ENCODE measurements around the gene PROK1.

The PROK1 gene

GRCh38 chr1:110466646-110467280, 15.8 kb downstream of the PROK1 start:
- no peak for DNase-seq

- no peak for DNase-seq
Observed at GRCh38 chr1:110471131-110471530, 20.2 kb downstream of the PROK1 start.

DNA sequence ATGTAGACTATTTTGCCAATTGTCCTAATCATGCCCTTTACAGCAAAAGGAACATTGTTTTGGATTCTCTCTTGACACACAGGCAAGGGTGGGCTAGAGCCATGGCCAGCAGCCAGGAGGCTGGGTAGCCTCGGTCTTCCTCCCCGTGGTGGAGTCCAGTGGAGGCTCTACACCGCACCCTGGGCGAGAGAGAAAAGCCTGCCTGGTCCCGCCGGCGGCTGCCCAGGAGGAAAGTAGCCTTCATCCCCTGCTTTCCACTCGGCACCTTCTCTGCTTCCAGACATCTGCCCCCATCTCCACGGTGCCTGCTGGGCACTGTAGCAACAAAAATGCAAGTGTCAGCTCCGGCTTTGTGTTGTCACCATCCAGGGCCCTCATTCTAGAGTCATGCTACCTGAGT, 21.6 kb downstream of the PROK1 start:
- no peak for DNase-seq

DNA sequence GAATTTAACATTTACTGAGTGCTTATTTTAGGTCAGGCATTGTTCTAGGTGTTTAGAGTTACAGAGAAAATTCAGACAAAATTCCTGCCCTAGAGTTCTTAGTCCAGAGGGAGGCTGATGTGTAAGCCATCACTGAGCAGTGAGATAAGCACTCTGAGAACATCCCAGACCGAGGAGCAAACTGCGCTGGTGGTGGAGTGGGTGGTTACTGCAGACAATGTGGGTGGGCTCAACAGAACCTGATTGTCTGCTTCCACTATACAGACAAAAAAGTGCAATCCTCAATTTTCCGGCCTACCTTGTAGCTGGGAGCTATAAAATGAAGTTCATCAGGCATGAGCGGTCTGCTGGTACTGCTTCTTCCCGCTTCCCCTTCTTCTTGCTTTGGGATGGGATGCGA, 23.5 kb downstream of the PROK1 start:
- no peak for DNase-seq

DNA sequence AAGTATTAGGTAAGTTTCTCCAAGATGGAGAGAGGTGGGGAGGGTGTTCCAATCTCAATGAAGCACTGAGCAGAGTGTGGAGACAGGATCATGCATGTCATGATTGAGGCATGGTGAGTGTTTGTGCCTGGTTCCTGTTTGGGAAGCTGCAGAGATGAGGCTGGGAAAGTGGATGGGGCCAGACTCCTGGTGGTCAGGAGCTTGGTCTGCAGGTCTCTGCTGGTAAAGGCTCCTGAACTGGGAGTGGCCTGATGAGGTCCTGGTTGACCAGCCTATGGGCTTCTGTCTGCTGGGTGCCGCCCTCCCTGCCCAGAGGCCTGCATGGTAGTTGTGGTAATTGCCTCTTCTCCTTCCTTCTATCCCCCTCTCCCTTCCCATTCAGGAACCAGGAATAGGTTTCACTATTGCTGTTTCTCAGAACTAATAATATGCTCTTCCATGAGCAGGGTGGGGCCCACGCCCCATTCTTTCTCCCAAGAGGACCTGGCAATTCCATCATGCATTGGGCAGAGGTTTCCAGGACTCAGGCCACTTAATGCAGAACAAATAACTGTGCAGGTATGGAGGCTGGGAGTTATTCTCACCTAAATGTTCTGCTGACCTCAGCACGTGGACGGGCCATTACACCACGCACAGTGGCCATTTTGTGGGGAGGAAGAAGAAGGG, 24.5 kb downstream of the PROK1 start:
- no peak for DNase-seq

- DNase-seq = no peak
Observed at GRCh38 chr1:110476028-110476765, 25.2 kb downstream of the PROK1 start.

GRCh38 chr1:110477041-110477440, 26.1 kb downstream of the PROK1 start:
- no peak for DNase-seq

- no peak for DNase-seq
Observed at GRCh38 chr1:110477445-110477957, 26.6 kb downstream of the PROK1 start.

GRCh38 chr1:110477967-110478640, 27.2 kb downstream of the PROK1 start:
- DNase-seq = no peak

DNA sequence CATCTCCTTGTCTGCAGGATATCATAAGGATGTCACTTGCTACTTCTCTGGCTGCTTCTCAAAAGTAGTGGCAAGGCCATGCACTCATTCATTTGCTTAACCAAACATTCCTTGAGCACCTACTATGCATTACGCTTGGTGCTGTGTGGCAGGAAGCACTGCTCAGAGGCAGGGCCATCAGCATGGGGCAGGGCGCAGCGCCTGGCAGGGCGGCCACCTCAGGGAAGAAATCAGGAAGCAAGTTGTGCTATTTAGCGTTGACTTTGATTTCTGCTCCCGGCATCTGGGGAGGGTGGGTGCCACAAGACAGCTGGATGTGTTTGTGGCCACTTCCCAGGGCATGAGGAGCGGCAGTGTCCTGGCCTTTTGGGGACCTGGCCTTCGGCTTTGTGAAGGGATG, 27.9 kb downstream of the PROK1 start:
- DNase-seq = no peak

GRCh38 chr1:110480356-110481096, 29.6 kb downstream of the PROK1 start:
- DNase-seq = no peak

GRCh38 chr1:110481968-110482623, 31.1 kb downstream of the PROK1 start:
- DNase-seq = no peak

DNA sequence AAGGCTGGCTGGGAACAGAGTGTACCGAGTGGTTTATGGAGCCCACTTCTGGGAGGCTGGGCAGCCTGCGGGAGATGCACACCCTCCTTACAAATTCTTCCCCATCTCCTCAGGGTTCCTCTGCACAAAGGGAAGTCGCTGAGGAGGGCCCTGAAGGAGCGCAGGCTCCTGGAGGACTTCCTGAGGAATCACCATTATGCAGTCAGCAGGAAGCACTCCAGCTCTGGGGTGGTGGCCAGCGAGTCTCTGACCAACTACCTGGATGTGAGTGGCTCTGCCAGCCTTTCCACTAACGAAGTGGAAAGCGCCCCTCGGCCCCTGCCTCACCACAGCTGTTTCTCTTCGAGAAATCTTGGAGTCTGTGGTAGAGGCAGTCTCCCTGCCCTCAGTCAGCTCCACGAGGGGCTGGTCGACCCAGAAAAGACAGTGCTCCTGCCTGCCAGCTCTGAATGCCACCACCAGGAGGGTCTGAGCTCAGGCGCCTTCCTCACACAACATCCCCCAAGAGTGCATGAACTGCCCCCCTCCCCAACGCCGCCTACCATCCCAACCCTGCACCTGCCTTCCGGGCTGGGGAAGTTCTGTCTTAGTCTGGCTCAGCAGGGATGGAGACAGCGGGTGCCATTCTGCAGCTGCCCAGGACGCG, 31.8 kb downstream of the PROK1 start:
- no peak for DNase-seq

DNA sequence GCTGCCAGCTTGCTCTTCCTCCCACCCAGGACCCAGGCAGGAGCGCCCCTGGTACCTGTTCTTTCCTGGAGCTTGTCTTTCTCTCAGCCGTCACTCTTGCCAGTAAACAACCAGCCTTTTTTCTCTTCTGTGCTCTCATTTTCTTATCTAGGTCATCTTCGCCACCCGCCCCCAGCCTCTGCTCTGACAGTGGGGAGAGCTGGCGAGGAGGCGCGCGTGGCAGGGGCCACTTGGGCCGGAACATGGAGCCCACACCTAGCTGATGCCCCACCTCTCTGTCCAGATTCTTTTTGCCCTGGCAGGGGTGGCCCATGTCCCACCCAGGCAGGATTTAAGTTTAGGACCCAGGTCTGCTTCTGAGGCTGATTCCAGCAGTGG, 32.3 kb downstream of the PROK1 start:
- no peak for DNase-seq

- DNase-seq = no peak
Observed at GRCh38 chr1:110484801-110485200, 33.9 kb downstream of the PROK1 start.

DNA sequence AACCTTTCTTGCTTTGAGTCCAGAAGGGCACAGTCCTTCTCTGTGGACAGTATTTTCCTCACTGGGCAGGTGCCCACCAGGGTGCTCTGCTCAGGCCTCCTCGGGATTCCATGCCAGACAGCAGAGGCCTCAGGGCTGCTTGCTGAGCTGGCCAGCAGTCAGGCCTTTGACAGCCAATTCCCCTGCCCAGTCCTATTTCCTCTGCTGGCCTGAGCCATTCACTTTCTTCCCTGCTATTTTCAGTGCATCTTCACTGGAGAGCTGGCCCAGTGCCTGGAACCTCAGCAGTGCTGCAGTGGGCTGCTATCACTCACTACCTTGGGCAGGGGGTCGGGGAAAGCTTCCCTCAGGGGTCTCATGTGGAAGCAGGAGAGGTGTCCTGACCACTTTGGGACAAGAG, 34.8 kb downstream of the PROK1 start:
- no peak for DNase-seq

DNA sequence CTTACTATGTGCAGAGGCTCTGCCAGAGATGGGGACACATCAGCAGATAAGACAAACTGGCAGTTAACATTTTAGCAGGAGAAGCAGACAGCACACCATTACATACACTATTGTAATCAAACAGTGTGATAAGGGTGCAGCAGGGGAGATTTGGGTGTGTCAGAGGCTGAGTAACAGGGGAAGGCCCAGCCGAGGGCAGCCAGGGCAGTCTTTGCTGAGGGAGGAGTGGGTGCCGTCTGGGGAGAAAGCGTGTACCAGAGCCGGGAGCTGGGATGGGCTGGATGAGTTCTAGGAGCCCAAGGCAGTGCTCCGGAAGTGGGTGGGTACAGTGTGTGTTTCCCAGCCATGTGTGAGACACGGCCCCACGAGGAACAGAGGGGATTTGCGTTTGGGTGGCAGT, 36.8 kb downstream of the PROK1 start:
- DNase-seq = no peak

- DNase-seq = no peak
Observed at GRCh38 chr1:110488161-110488560, 37.2 kb downstream of the PROK1 start.

DNA sequence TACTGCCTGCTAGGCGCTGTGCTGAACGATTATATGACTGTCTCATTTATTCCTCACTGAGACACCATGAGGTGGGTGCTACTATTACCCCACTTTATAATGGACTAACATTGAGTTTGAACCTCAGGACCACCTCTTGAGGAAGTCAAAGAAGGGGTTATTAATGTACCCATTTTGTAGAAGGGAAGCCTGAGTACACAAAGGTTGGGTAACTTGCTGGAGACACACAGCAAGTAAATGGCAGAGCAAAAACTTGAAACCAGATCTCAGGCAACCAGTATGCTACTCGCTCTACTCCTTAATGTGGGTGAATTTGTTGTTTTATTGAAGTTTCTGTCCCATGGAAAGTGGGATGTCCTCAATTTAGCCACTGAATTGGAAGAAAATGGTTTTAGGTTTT, 37.9 kb downstream of the PROK1 start:
- DNase-seq = no peak

DNA sequence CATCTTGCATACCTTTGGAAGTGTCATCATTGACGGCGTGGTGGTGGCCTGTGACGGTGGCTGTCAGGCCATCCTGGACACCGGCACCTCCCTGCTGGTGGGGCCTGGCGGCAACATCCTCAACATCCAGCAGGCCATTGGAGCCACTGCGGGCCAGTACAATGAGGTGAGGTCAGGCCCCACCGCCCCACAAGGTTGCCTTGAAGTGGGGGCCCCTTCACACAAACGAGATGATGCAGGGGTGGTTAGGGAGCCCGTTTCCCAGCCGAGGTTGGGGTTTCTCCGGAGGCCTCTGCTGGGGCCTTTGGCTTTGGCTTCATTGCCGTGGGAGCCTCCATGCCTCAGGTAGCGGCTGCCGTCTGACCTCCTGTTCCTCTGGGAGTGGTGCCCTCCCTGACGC, 38.5 kb downstream of the PROK1 start:
- no peak for DNase-seq

GRCh38 chr1:110489973-110490542, 39.1 kb downstream of the PROK1 start:
- no peak for DNase-seq
